ENCODE results near the gene CABP1. TPM values are rescaled to one million over a fixed set of nuclear protein-coding genes. Genes with fewer than 3 reads are reported as not detected.

CABP1 gene
- total RNA-seq, 1 donor from 2014 or later: not detected

- DNase-seq (ENCODE audit: low read depth) (no peak), FAIRE-seq (no peak)
- Histone ChIP-seq H3K27me3 (ENCODE audit: control insufficient read depth, insufficient read depth, low read length) (no peaks in the 10 kb centered on the region), H3K36me3 (ENCODE audit: control insufficient read depth, insufficient read depth, low read length) (peaks cover 9% of the 10 kb centered on the region), H3K4me3 (ENCODE audit: low read depth, low read length) (no peak overlapping the region)
- no peak for TF ChIP-seq CTCF (IDR thresholded peaks at IDR 0.05; ENCODE audit: insufficient read depth, low read length, severe bottlenecking)
Measured at GRCh38 chr12:120690083-120690450, 49.6 kb downstream of the CABP1 start.

GRCh38 chr12:120690978-120691377 is 50.6 kb downstream of the CABP1 start:
- TF ChIP-seq CTCF (IDR thresholded peaks at IDR 0.05; ENCODE audit: insufficient read depth, low read length, severe bottlenecking): no peak
- Histone ChIP-seq H3K36me3 (ENCODE audit: control insufficient read depth, insufficient read depth, low read length) (peaks cover 12% of the 10 kb centered on the region), H3K4me3 (ENCODE audit: low read depth, low read length) (no peak overlapping the region), H3K27me3 (ENCODE audit: control insufficient read depth, insufficient read depth, low read length) (no peaks in the 10 kb centered on the region)
- no peak for DNase-seq (ENCODE audit: low read depth)
- no peak for FAIRE-seq

- FAIRE-seq (no peak), DNase-seq (ENCODE audit: low read depth) (no peak)
- Histone ChIP-seq H3K27me3 (ENCODE audit: control insufficient read depth, insufficient read depth, low read length) (no peaks in the 10 kb centered on the region), H3K36me3 (ENCODE audit: control insufficient read depth, insufficient read depth, low read length) (peaks cover 19% of the 10 kb centered on the region), H3K4me3 (ENCODE audit: low read depth, low read length) (no peak overlapping the region)
- no peak for TF ChIP-seq CTCF (IDR thresholded peaks at IDR 0.05; ENCODE audit: insufficient read depth, low read length, severe bottlenecking)
Measured at GRCh38 chr12:120692524-120693033, 52.2 kb downstream of the CABP1 start.

GRCh38 chr12:120693848-120694247 is 53.4 kb downstream of the CABP1 start:
- TF ChIP-seq CTCF (IDR thresholded peaks at IDR 0.05; ENCODE audit: insufficient read depth, low read length, severe bottlenecking): no peak
- no peak for DNase-seq (ENCODE audit: low read depth)
- H3K36me3 ChIP-seq (ENCODE audit: control insufficient read depth, insufficient read depth, low read length): peaks cover 23% of the 10 kb centered on the region
- FAIRE-seq: no peak
- no peaks in the 10 kb centered on the region for H3K27me3 ChIP-seq (ENCODE audit: control insufficient read depth, insufficient read depth, low read length)
- H3K4me3 ChIP-seq (ENCODE audit: low read depth, low read length): no peak overlapping the region

- no peak for TF ChIP-seq CTCF (IDR thresholded peaks at IDR 0.05; ENCODE audit: insufficient read depth, low read length, severe bottlenecking)
- H3K36me3 ChIP-seq (ENCODE audit: control insufficient read depth, insufficient read depth, low read length): peaks cover 28% of the 10 kb centered on the region
- DNase-seq (ENCODE audit: low read depth) (no peak), FAIRE-seq (no peak)
- no peak overlapping the region for H3K4me3 ChIP-seq (ENCODE audit: low read depth, low read length)
- no peaks in the 10 kb centered on the region for H3K27me3 ChIP-seq (ENCODE audit: control insufficient read depth, insufficient read depth, low read length)
Measured at GRCh38 chr12:120696626-120697025, 56.2 kb downstream of the CABP1 start.

GRCh38 chr12:120697344-120697743 is 56.9 kb downstream of the CABP1 start:
- FAIRE-seq (no peak), DNase-seq (ENCODE audit: low read depth) (no peak)
- TF ChIP-seq CTCF (IDR thresholded peaks at IDR 0.05; ENCODE audit: insufficient read depth, low read length, severe bottlenecking): no peak
- Histone ChIP-seq H3K4me3 (ENCODE audit: low read depth, low read length) (no peak overlapping the region), H3K27me3 (ENCODE audit: control insufficient read depth, insufficient read depth, low read length) (no peaks in the 10 kb centered on the region), H3K36me3 (ENCODE audit: control insufficient read depth, insufficient read depth, low read length) (peaks cover 28% of the 10 kb centered on the region)
